ENCODE results near the gene IFFO2. TPM values are rescaled to one million over a fixed set of nuclear protein-coding genes. Genes with fewer than 3 reads are reported as not detected.

Gene IFFO2
- total and polyA plus RNA-seq, 10 of the 15 experiments (the other 5 are each of a cell fraction or from before 2014, with no cell fraction given) = 1.2 to 18.4 (median 6.7) TPM

- no peak for TF ChIP-seq MTA3 (IDR thresholded peaks at IDR 0.05; ENCODE audit: borderline replicate concordance, low read length)
- no peak for TF ChIP-seq LARP7 (IDR thresholded peaks at IDR 0.05)
Observed at GRCh38 chr1:18925279-18925678, 31.2 kb downstream of the IFFO2 start (continued).

DNA sequence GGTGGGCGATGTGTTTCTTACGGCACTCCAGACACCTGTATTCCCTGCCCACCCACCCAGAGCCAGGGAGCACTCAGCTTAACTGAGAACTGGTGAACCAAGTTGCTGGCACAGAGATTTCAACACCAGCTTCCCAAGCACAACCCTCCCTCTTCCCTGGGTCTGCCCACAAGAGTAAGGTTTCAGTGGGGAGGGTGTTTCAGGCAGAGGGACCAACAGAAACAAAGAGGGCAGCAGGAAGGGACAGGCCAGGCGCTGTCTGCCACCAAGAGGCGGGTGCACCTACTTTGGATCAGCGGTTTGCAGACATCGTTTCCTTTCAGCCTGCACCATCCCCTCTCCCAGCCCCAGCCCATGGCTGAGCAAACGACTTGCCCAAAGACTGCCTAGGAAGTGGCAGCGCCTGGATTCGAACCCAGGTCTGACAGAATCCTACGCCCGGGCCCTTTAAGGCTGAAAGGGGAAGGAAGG lies 32.2 kb downstream of the IFFO2 start:
- in situ Hi-C loops (cut with MboI) (no loop called here), intact Hi-C loops (cut with micrococcal nuclease; ENCODE audit: unreplicated experiment) (no loop called here)
- ChIA-PET RAD21 (ENCODE audit: unreplicated experiment) (interaction anchor here (1.2 to 1.6 kb wide), 4 partner anchors 11 to 32 kb away, joined by 3 to 10 read pairs (median 4); partner anchors contain the start of gene IFFO2), CTCF (interaction anchor here (0.6 to 7.1 kb wide), 9 partner anchors 11 to 1317 kb away, joined by 3 to 64 read pairs (median 3); no protein-coding TSS in a partner anchor), SMC1A (ENCODE audit: uncharacterized antibody, unreplicated experiment) (interaction anchor here (0.9 to 5.8 kb wide), 4 partner anchors 8 to 40 kb away, joined by 3 to 36 read pairs (median 4); no protein-coding TSS in a partner anchor), POLR2A (no interaction called here)
- 73% methylated on average over 11 of the region's 11 CpGs for WGBS (ENCODE audit: insufficient coverage, insufficient replicate concordance, low lambda C conversion rate, missing lambda C conversion rate)
- Histone ChIP-seq H3K36me3 (ENCODE audit: control insufficient read depth in 2 of 2, insufficient read depth in 2 of 2, low read length in 1 of 2) (peaks cover 0 to 5% of the 10 kb centered on the region in 2 experiments; a peak in 3 of 4 replicates), H3K4me2 (ENCODE audit: control insufficient read depth, insufficient read depth) (no peak overlapping the region), H4K20me1 (ENCODE audit: control insufficient read depth, insufficient read depth) (peaks cover 3% of the 10 kb centered on the region; the same call in 1 of the 2 replicates), H3K4me3 (no peak overlapping the region), H3K79me2 (ENCODE audit: control insufficient read depth, insufficient read depth, low read length) (peaks cover 16% of the 10 kb centered on the region), H3K9me3 (replicated peaks; ENCODE audit: control insufficient read depth, insufficient read depth, low read length) (no peaks in the 10 kb centered on the region), H2AFZ (ENCODE audit: control insufficient read depth, low read depth, low read length) (no peak overlapping the region), H3K4me1 (ENCODE audit: control insufficient read depth, insufficient read depth, low read length) (peaks cover 40% of the 10 kb centered on the region), H3K27me3 (replicated peaks in 1 of 2; ENCODE audit: control insufficient read depth in 2 of 2, insufficient read depth in 2 of 2, low read length in 1 of 2) (no peaks in the 10 kb centered on the region), H3K27ac (ENCODE audit: control insufficient read depth, insufficient read depth) (no peak overlapping the region), H3K9ac (ENCODE audit: control insufficient read depth, insufficient read depth, low read length) (no peak overlapping the region)
- ATAC-seq (no peak), DNase-seq (ENCODE audit: low read depth, low spot score) (no peak), FAIRE-seq (no peak)
- BruUV-seq (replicated peaks) = no TSS peak
- TF ChIP-seq PAX5 (IDR thresholded peaks at IDR 0.05; ENCODE audit: borderline replicate concordance, low read depth, low read length) (no peak), ZZZ3 (IDR thresholded peaks at IDR 0.05; ENCODE audit: control insufficient read depth, insufficient read length, low read depth) (no peak), CTCF (IDR thresholded peaks at IDR 0.05 in 2 of 3, conservative IDR thresholded peaks at IDR 0.05 in 1 of 3; ENCODE audit: control insufficient read depth in 2 of 3, extremely low read depth in 1 of 3, insufficient read depth in 1 of 3, low read depth in 3 of 3, low read length in 3 of 3) (no peak), CREB1 (IDR thresholded peaks at IDR 0.05; ENCODE audit: low read depth) (no peak)
- TF ChIP-seq, protein P1, sequence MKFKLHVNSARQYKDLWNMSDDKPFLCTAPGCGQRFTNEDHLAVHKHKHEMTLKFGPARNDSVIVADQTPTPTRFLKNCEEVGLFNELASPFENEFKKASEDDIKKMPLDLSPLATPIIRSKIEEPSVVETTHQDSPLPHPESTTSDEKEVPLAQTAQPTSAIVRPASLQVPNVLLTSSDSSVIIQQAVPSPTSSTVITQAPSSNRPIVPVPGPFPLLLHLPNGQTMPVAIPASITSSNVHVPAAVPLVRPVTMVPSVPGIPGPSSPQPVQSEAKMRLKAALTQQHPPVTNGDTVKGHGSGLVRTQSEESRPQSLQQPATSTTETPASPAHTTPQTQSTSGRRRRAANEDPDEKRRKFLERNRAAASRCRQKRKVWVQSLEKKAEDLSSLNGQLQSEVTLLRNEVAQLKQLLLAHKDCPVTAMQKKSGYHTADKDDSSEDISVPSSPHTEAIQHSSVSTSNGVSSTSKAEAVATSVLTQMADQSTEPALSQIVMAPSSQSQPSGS (IDR thresholded peaks at IDR 0.05; ENCODE audit: low read length) = no peak

Measured in GM12878 (cell line).